ENCODE data around the gene RFLNA.

- TF ChIP-seq CTCF (conservative IDR thresholded peaks at IDR 0.05; ENCODE audit: low read length) = no peak
- no peak for TF ChIP-seq EZH2phosphoT487 (IDR thresholded peaks at IDR 0.05; ENCODE audit: borderline replicate concordance, low read depth, low read length)
These were observed 51.7 kb downstream of the RFLNA start for GRCh38 chr12:124346425-124347168.
